Body of pancreas (tissue), 4 donors: ENCODE data around the gene RASA2.

Source experiments
- CTCF ChIP-seq, 7 experiments: fragments of 450-650 bp in 4 of 7; fragments of 200-600 bp in 3 of 7; sonication (generic) in 3 of 7; IDR thresholded peaks; one replicate each; pipeline ENCODE4 v1.5.1; 2016 to 2019; ENCODE audit warnings: antibody characterized with exemption in 7 of 7
- POLR2A ChIP-seq, 3 donors: fragments of 450-650 bp; IDR thresholded peaks; one replicate each; pipeline ENCODE4 v1.6.1; 2016; ENCODE audit warnings: antibody characterized with exemption in 3 of 3, mild to moderate bottlenecking in 2 of 3

- TF ChIP-seq CTCF (IDR thresholded peaks at IDR 0.05): no peak
- no peak for TF ChIP-seq POLR2A (IDR thresholded peaks at IDR 0.05)
These were observed 40.1 kb upstream of the RASA2 start for GRCh38 chr3:141446737-141447136.
